A673 (cell line): ENCODE data around the gene DES. TPM values are rescaled to one million over a fixed set of nuclear protein-coding genes. Genes with fewer than 3 reads are reported as not detected.

ENCODE experiments used
- BruUV-seq: library from RNA; stranded (reverse); fragments of 400-500 nt; replicated peaks from 2 replicates; lab custom pipeline; 2021; lab: Mats Ljungman, UMichigan
- CTCF ChIA-PET: fragments of 300-600 bp; sonication (Branson Sonifier 250); formaldehyde crosslinking; loops from one replicate; lab custom pipeline; 2022; ENCODE audit warnings: antibody characterized with exemption; lab: Charles Lee
- POLR2A ChIA-PET: fragments of 300-600 bp; sonication (Branson Sonifier 250); formaldehyde crosslinking; loops from one replicate; lab custom pipeline; 2022; ENCODE audit warnings: antibody characterized with exemption; ENCODE audit not compliant: low non-redundant PET; lab: Charles Lee
- DNase-seq: peaks from one replicate; pipeline ENCODE4 v3.0.0-alpha.2; 2015; ENCODE audit warnings: low spot score
- H3K27ac ChIP-seq: fragments of 200-600 bp; sonication (generic); 2 replicates; pipeline ENCODE4 v1.5.1; 2016; ENCODE audit warnings: mixed run types, low read depth, mild to moderate bottlenecking, mixed read lengths, antibody characterized with exemption, low read length; ENCODE audit not compliant: poor library complexity, severe bottlenecking
- H3K27me3 ChIP-seq: fragments of 200-600 bp; sonication (generic); replicated peaks from 2 replicates; pipeline ENCODE4 v1.6.1; 2017; ENCODE audit warnings: mixed run types, low read depth, mild to moderate bottlenecking, mixed read lengths, antibody characterized with exemption, low read length; ENCODE audit not compliant: insufficient read depth, poor library complexity
- H3K36me3 ChIP-seq: fragments of 200-600 bp; sonication (generic); 2 replicates; pipeline ENCODE4 v1.6.1; 2016; ENCODE audit warnings: mixed run types, mild to moderate bottlenecking, mixed read lengths, antibody characterized with exemption, low read length; ENCODE audit not compliant: insufficient read depth, poor library complexity, severe bottlenecking
- H3K4me1 ChIP-seq: fragments of 200-600 bp; sonication (generic); 2 replicates; pipeline ENCODE4 v1.6.1; 2017; ENCODE audit warnings: mixed run types, mild to moderate bottlenecking, mixed read lengths, antibody characterized with exemption, low read length; ENCODE audit not compliant: insufficient read depth, poor library complexity, severe bottlenecking
- H3K4me3 ChIP-seq: fragments of 200-600 bp; sonication (generic); 2 replicates; pipeline ENCODE4 v1.5.1; 2016; ENCODE audit warnings: low read depth, mixed run types, mild to moderate bottlenecking, mixed read lengths, low read length; ENCODE audit not compliant: poor library complexity, severe bottlenecking
- H3K9me3 ChIP-seq: fragments of 200-600 bp; sonication (generic); 2 replicates; pipeline ENCODE4 v1.6.1; 2016; ENCODE audit warnings: mixed run types, low read depth, mild to moderate bottlenecking, mixed read lengths, antibody characterized with exemption, low read length; ENCODE audit not compliant: poor library complexity, severe bottlenecking
- EZH2 ChIP-seq: fragments of 200-600 bp; sonication (generic); IDR thresholded peaks from 2 replicates; pipeline ENCODE4 v1.6.1; 2017; ENCODE audit warnings: borderline replicate concordance, low read depth, mild to moderate bottlenecking, mixed read lengths, antibody characterized with exemption, low read length; ENCODE audit not compliant: poor library complexity, severe bottlenecking
- intact Hi-C: fragments of 100-400 bp; cut with micrococcal nuclease; formaldehyde crosslinking; loops from one replicate; pipeline ENCODE4 v1.10.0; 2022; ENCODE audit not compliant: unreplicated experiment
- total RNA-seq: library from RNA; stranded (reverse); gene quantifications from 2 replicates; pipeline ENCODE4 v1.2.3, GENCODE V29; 2021
- TF ChIP-seq, protein P1 (sequence below): fragments of 300-800, 200-600 bp; sonication (generic); conservative IDR thresholded peaks from 2 replicates; pipeline ENCODE4 v1.5.1; 2017; ENCODE audit warnings: low read depth, mild to moderate bottlenecking, antibody characterized with exemption, low read length, moderate library complexity, mixed read lengths

Gene DES
- total RNA-seq, 1 experiment from 2014 or later = not detected

DNA sequence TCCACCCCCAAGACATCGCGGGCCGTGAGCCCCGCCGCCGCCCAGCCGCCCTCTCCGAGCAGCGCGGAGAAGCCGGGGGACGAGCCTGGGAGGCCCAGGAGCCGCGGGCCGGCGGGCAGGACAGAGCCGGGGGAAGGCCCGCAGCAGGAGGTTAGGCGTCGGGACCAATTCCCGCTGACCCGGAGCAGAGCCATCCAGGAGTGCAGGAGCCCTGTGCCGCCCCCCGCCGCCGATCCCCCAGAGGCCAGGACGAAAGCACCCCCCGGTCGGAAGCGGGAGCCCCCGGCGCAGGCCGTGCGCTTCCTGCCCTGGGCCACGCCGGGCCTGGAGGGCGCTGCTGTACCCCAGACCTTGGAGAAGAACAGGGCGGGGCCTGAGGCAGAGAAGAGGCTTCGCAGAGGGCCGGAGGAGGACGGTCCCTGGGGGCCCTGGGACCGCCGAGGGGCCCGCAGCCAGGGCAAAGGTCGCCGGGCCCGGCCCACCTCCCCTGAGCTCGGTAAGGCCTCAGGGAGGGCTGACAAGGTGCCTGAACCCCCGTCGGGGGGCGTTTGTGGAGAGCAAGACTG lies 30.7 kb downstream of the DES start:
- POLR2A ChIA-PET = no interaction called here
- no peaks in the 10 kb centered on the region for H3K9me3 ChIP-seq
- no TSS peak for BruUV-seq
- no peaks in the 10 kb centered on the region for H3K36me3 ChIP-seq
- H3K27me3 ChIP-seq = no peaks in the 10 kb centered on the region
- no peak for TF ChIP-seq EZH2
- TF ChIP-seq, protein P1, sequence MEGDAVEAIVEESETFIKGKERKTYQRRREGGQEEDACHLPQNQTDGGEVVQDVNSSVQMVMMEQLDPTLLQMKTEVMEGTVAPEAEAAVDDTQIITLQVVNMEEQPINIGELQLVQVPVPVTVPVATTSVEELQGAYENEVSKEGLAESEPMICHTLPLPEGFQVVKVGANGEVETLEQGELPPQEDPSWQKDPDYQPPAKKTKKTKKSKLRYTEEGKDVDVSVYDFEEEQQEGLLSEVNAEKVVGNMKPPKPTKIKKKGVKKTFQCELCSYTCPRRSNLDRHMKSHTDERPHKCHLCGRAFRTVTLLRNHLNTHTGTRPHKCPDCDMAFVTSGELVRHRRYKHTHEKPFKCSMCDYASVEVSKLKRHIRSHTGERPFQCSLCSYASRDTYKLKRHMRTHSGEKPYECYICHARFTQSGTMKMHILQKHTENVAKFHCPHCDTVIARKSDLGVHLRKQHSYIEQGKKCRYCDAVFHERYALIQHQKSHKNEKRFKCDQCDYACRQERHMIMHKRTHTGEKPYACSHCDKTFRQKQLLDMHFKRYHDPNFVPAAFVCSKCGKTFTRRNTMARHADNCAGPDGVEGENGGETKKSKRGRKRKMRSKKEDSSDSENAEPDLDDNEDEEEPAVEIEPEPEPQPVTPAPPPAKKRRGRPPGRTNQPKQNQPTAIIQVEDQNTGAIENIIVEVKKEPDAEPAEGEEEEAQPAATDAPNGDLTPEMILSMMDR = no peak
- CTCF ChIA-PET = no interaction called here
- H3K4me3 ChIP-seq = no peak overlapping the region
- no peak overlapping the region for H3K27ac ChIP-seq
- peaks cover 10% of the 10 kb centered on the region for H3K4me1 ChIP-seq
- no peak for DNase-seq
- intact Hi-C loops = no loop called here

DNA sequence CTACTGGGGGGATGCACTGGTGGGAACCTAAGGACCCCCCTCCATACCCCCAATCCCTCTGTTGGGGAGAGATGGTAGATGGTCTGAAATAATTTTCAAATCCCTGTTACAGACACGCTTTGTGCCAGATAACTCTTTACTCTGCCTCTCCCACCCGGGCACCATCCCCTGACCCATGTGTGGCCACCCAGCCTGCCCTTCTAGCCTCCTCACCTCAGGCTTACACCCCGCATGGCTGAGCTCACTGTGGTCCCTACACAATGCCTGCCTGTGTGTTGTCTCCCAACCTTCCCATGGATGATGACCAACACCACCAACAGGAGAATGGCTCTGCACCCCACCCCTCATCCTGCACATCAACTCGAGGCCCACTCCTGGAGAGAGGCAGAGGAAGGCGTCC lies 31.4 kb downstream of the DES start:
- POLR2A ChIA-PET = interaction anchor here (0.6 kb wide), 1 partner anchor 16 kb away, joined by 5 read pairs; no protein-coding TSS in a partner anchor
- Histone ChIP-seq H3K4me3 (no peak overlapping the region), H3K36me3 (no peaks in the 10 kb centered on the region), H3K9me3 (no peaks in the 10 kb centered on the region), H3K4me1 (peaks cover 10% of the 10 kb centered on the region), H3K27me3 (no peaks in the 10 kb centered on the region), H3K27ac (no peak overlapping the region)
- TF ChIP-seq EZH2 = no peak
- TF ChIP-seq, protein P1 = no peak
- intact Hi-C loops = no loop called here
- BruUV-seq = no TSS peak
- no peak for DNase-seq
- CTCF ChIA-PET = no interaction called here

- no peaks in the 10 kb centered on the region for H3K27me3 ChIP-seq
- no peaks in the 10 kb centered on the region for H3K36me3 ChIP-seq
- H3K4me3 ChIP-seq = no peak overlapping the region
- no peak overlapping the region for H3K27ac ChIP-seq
- no peak for TF ChIP-seq EZH2
- TF ChIP-seq, protein P1 = no peak
- intact Hi-C loops = no loop called here
- peaks cover 5% of the 10 kb centered on the region for H3K4me1 ChIP-seq
- DNase-seq = no peak
- no peaks in the 10 kb centered on the region for H3K9me3 ChIP-seq
- no TSS peak for BruUV-seq
- POLR2A ChIA-PET = no interaction called here
- CTCF ChIA-PET = no interaction called here
These were observed 33.6 kb downstream of the DES start for GRCh38 chr2:219451661-219452360.
